ENCODE measurements around the gene EDEM3.

The EDEM3 gene

DNA sequence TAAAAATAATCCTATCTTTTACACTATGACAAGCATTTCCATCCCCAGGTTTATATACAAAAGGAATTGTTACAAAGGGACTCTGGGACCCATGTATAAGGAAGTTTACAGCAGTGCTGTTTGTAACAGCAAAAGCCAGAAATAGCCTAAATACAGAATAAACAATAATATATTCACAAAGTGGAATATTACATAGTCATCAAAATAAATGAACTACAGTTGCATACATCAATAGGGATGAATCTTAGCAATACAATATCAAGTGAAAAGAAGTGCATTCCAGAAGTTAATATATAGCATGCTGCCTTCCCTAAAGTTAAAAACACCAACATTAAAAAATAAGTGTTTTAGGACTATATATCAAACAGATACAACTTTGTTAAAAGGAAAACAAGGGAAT, 77.3 kb downstream of the EDEM3 start:
- Histone ChIP-seq H3K36me3 (ENCODE audit: control insufficient read depth, insufficient read depth, low read length) (no peaks in the 10 kb centered on the region), H3K4me3 (replicated peaks; ENCODE audit: low read depth, low read length) (no peak overlapping the region), H3K27me3 (replicated peaks; ENCODE audit: control insufficient read depth, insufficient read depth, low read length) (no peaks in the 10 kb centered on the region)
- no peak for DNase-seq (ENCODE audit: extremely low read depth, insufficient read length)
- TF ChIP-seq CTCF (IDR thresholded peaks at IDR 0.05; ENCODE audit: insufficient read depth, low read length, poor library complexity, severe bottlenecking): no peak

- H3K27me3 ChIP-seq (replicated peaks; ENCODE audit: control insufficient read depth, insufficient read depth, low read length): no peaks in the 10 kb centered on the region
- DNase-seq (ENCODE audit: extremely low read depth, insufficient read length): no peak
- TF ChIP-seq CTCF (IDR thresholded peaks at IDR 0.05; ENCODE audit: insufficient read depth, low read length, poor library complexity, severe bottlenecking): no peak
- H3K4me3 ChIP-seq (replicated peaks; ENCODE audit: low read depth, low read length): no peak overlapping the region
- H3K36me3 ChIP-seq (ENCODE audit: control insufficient read depth, insufficient read depth, low read length): no peaks in the 10 kb centered on the region
These were observed 81.4 kb downstream of the EDEM3 start for GRCh38 chr1:184673305-184673704.

- Histone ChIP-seq H3K36me3 (ENCODE audit: control insufficient read depth, insufficient read depth, low read length) (no peaks in the 10 kb centered on the region), H3K27me3 (replicated peaks; ENCODE audit: control insufficient read depth, insufficient read depth, low read length) (no peaks in the 10 kb centered on the region), H3K4me3 (replicated peaks; ENCODE audit: low read depth, low read length) (no peak overlapping the region)
- no peak for TF ChIP-seq CTCF (IDR thresholded peaks at IDR 0.05; ENCODE audit: insufficient read depth, low read length, poor library complexity, severe bottlenecking)
- no peak for DNase-seq (ENCODE audit: extremely low read depth, insufficient read length)
These were observed 82.5 kb downstream of the EDEM3 start for GRCh38 chr1:184672013-184672726.

GRCh38 chr1:184669391-184669790, 85.3 kb downstream of the EDEM3 start:
- Histone ChIP-seq H3K4me3 (replicated peaks; ENCODE audit: low read depth, low read length) (no peak overlapping the region), H3K36me3 (ENCODE audit: control insufficient read depth, insufficient read depth, low read length) (no peaks in the 10 kb centered on the region), H3K27me3 (replicated peaks; ENCODE audit: control insufficient read depth, insufficient read depth, low read length) (no peaks in the 10 kb centered on the region)
- DNase-seq (ENCODE audit: extremely low read depth, insufficient read length): no peak
- TF ChIP-seq CTCF (IDR thresholded peaks at IDR 0.05; ENCODE audit: insufficient read depth, low read length, poor library complexity, severe bottlenecking): no peak

GRCh38 chr1:184665360-184665759, 89.3 kb downstream of the EDEM3 start:
- Histone ChIP-seq H3K27me3 (replicated peaks; ENCODE audit: control insufficient read depth, insufficient read depth, low read length) (no peaks in the 10 kb centered on the region), H3K36me3 (ENCODE audit: control insufficient read depth, insufficient read depth, low read length) (no peaks in the 10 kb centered on the region), H3K4me3 (replicated peaks; ENCODE audit: low read depth, low read length) (no peak overlapping the region)
- no peak for TF ChIP-seq CTCF (IDR thresholded peaks at IDR 0.05; ENCODE audit: insufficient read depth, low read length, poor library complexity, severe bottlenecking)
- DNase-seq (ENCODE audit: extremely low read depth, insufficient read length): no peak

DNA sequence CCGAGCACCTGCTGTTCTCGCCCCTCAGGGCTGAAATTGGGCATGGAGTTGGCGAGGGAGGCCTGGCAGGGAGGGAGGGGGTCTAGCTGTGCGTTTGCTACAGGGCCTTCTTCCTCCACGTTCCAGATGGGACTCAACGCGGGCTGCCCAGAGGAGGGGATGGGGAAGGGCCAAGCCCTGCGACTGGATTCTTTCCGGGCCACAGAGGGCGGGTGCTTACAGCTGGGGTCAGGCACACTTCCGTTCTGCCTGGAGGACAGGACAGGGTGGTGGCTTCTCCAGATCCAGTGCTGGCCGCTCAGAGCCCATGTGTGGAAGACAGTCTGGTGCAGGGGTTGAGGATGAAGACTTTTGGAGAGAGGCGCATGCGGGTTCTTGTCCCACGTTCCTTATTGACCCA, 90.0 kb downstream of the EDEM3 start:
- TF ChIP-seq CTCF (IDR thresholded peaks at IDR 0.05; ENCODE audit: insufficient read depth, low read length, poor library complexity, severe bottlenecking): no peak
- no peak for DNase-seq (ENCODE audit: extremely low read depth, insufficient read length)
- Histone ChIP-seq H3K27me3 (replicated peaks; ENCODE audit: control insufficient read depth, insufficient read depth, low read length) (no peaks in the 10 kb centered on the region), H3K36me3 (ENCODE audit: control insufficient read depth, insufficient read depth, low read length) (no peaks in the 10 kb centered on the region), H3K4me3 (replicated peaks; ENCODE audit: low read depth, low read length) (no peak overlapping the region)
